Activated CD8-positive, alpha-beta memory T cell treated with anti-CD3 and anti-CD28 coated beads, Interleukin-2, amount 50 U/mL, for 24 hours (primary cell): ENCODE measurements around the gene PTPN11.
"Not testable (repeated sequence)": the region's sequence is repeated elsewhere in the genome, so short reads cannot be mapped to it uniquely, and the experiment has no call there.

Experiments used
- DNase-seq: peaks from one replicate; pipeline ENCODE4 v3.0.0-alpha.2; 2020; ENCODE audit errors: extremely low read depth

PTPN11 gene

GRCh38 chr12:112409064-112409905 lies 9.5 kb upstream of the PTPN11 start, which contains the start of gene RPL6:
Gene RPL6 (minus strand): TSS chr12:112409605. CDS start chr12:112408656, 949 bp downstream.
- peak; percentile 66 for DNase-seq

DNA sequence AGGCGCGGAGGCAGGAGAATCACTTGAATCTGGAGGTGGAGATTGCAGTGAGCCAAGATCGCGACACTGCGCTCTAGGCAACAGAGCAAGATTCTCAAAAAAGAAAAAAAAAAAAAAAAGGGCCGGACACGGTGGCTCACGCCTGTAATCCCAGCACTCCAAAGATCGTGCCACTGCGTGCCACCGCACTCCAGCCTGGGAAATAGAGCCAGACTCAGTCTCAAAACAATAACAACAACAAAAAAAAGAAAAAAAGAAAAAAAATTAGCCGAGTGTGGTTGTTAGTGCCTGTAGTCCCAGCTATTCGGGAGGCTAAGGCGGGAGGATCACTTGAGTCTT lies 8.9 kb upstream of the PTPN11 start:
- DNase-seq: no peak

DNA sequence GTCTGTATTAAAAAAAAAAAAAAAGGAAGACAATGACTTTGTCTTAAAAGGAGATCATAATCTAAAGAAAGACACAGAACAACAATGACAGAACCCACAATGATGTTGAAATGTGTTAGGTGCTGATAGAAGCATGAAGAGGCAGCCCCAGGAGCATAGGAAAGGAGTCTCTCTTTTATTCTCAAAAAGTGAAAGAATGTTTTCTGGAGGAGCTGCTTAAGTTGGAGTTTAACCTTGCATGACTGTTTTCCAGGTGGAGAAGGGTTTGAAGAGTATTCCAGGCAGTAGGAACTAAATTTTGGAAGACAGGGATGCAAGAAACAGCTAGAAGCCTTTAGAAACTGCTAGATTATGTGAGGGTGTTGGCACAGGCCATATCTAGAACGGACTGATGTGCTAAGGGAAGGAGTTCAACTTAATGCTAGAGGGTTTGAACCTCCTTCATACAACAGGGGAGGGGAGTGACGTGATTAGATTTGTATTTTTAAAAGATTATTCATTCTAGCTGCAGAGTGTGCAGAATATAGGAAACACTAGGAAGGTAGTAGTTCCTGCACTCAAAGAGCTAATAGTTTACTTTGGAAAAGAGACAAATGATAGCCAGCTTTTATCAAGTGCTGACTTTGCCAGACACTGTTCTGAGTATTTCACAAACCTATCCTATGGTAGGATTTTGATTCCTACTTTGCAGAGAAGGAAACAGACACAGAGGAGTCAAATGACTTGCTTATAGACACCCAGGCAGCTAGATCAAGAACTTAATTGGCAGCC lies 4.7 kb upstream of the PTPN11 start:
- DNase-seq: no peak

GRCh38 chr12:112415457-112415856 lies 3.3 kb upstream of the PTPN11 start:
- DNase-seq: not testable (repeated sequence)

GRCh38 chr12:112418273-112418607 lies 507 bp upstream of the PTPN11 start:
- DNase-seq: no peak

- DNase-seq: no peak
Observed at GRCh38 chr12:112419297-112420133, 768 bp downstream of the PTPN11 start.

DNA sequence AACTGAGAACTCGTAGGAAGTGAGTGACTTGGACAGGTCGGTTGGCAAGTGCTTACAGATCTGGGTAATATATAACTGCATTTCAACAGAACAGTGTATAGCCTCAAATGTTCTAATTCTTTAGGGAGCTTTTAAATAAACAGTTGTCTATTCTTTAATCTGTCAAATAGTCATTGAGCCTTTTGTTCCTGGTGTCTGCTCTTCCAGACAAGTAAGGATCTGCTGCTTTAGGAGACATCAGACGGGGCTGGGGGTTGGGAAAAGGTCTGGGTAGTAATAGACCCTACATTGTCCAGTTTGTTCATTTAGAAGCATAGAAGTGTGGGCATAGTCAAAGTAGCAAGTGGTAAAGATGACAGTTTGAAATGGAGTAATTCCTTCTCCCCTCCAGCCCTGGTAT lies 2.0 kb downstream of the PTPN11 start:
- DNase-seq: no peak

DNA sequence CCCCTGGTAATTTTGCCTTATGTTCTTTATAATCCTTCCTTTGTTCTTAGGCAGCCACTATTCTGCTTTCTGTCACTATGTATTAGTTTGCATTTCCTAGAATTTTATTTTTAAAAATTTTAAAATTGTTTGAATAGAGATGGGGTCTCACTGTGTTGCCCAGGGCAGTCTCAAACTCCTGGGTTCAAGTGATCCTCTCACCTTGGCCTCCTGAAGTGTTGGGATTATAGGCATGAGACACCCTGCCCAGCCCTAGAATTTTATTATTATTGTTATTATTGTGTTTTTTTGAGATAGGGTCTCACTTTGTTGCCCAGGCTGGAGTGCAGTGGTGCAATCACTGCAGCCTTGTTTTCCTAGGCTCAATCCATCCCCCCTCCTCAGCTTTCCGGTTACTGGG lies 2.6 kb downstream of the PTPN11 start:
- no peak for DNase-seq

- DNase-seq: no peak
Observed at GRCh38 chr12:112422531-112422930, 3.8 kb downstream of the PTPN11 start.

DNA sequence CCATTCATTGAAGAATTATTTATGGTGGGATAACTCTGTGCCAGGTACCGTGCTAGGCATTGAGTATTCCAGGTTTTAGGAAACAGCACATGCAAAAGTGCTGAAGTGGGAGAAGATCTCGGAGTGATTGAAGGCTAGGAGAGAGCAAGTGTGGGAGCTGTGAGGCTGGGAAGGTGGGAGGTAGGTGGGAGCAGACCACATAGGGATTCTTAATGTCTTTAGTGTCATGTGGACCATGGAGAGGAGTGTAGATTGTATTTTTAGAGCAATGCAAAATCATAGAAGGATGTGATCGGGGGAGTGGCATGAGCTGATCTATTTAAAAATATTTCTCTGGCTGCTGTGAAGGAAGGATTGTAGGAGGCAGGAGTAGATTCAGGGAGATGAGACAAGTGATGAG lies 5.4 kb downstream of the PTPN11 start:
- DNase-seq: no peak

GRCh38 chr12:112425582-112426382 lies 7.0 kb downstream of the PTPN11 start:
- DNase-seq: no peak

DNA sequence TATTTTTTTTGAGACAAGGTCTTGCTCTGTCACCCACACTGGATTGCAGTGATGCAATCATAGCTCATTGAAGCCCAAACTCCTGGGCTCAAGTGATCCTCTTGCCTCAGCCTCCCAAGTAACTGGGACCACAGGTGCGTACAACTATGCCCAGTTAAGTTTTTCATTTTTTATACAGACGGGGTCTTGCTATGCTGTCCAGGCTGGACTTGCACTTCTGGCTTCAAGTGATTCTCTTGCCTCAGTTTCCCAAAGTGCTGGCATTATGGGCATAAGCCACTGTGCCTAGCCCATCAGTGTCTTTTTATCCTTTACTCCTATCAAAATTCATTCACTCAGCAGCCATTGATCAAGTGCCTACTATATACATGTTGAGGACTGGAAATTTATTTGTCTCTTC lies 9.0 kb downstream of the PTPN11 start:
- DNase-seq: no peak

DNA sequence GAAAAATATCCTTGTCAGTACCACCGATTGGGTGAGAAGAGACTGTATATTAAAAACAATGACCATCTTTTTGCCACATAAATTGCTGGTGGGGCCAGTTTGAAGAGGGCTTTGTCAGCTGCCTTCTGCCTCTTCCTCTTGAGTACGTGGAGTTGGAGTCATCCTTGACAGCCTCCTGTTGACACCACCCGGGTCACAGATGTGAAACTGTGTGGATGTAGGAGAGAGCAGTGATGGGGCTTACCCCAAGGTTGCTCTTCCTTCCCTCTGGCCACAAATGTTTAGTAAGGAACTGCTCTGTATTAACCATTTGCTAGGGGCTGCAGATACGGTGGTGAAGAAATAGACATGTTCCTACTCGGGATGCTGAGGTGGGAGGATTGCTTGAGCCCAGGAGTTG lies 12.2 kb downstream of the PTPN11 start:
- DNase-seq: no peak

- DNase-seq: no peak
Observed at GRCh38 chr12:112431965-112432364, 13.2 kb downstream of the PTPN11 start.

GRCh38 chr12:112433551-112433950 lies 14.8 kb downstream of the PTPN11 start:
- DNase-seq: no peak

DNA sequence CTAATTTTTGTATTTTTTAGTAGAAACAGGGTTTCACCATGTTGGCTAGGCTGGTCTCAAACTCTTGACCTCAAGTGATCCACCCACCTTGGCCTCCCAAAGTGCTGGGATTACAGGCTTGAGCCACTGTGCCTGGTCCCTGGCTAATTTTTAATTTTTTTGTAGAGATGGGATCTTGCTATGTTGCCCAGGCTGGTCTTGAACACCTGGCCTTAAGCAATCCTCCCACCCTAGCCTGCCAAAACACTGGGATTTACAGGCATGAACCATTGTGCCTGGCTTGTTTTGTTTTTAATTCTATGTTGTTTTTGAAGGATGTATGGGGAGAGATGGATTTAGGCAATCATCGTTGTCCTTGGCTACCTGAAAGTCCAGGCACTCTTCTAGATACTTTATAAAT lies 19.9 kb downstream of the PTPN11 start:
- DNase-seq: not testable (repeated sequence)

DNA sequence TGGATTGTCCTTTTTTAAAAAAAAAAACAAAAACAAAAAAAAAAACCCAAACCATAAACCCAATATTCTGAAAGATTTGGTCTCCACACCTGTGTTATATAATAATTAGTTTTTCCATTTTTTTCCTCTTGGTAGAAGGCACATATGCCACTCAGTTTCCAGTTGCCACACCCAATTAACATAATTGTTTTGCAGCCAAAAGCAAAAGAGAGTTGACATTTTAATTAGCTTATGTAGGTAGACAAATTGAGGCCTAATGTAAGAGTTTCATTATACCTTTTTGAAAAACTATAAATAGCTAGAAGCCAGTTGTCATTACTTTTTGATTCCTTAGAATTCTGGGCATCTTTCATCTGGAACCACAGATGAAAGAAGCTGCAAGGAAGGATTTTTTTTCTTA lies 21.0 kb downstream of the PTPN11 start:
- no peak for DNase-seq

- DNase-seq: not testable (repeated sequence)
Observed at GRCh38 chr12:112440653-112441052, 21.9 kb downstream of the PTPN11 start.

- no peak for DNase-seq
Observed at GRCh38 chr12:112443916-112444315, 25.2 kb downstream of the PTPN11 start.

- no peak for DNase-seq
Observed at GRCh38 chr12:112446008-112446725, 27.4 kb downstream of the PTPN11 start.

- DNase-seq: no peak
Observed at GRCh38 chr12:112447106-112447505, 28.4 kb downstream of the PTPN11 start.
